ENCODE data around the gene KDM4B.
A peak's percentile ranks its signal among the peaks of the same experiment; 100 is the strongest.

The KDM4B gene

DNA sequence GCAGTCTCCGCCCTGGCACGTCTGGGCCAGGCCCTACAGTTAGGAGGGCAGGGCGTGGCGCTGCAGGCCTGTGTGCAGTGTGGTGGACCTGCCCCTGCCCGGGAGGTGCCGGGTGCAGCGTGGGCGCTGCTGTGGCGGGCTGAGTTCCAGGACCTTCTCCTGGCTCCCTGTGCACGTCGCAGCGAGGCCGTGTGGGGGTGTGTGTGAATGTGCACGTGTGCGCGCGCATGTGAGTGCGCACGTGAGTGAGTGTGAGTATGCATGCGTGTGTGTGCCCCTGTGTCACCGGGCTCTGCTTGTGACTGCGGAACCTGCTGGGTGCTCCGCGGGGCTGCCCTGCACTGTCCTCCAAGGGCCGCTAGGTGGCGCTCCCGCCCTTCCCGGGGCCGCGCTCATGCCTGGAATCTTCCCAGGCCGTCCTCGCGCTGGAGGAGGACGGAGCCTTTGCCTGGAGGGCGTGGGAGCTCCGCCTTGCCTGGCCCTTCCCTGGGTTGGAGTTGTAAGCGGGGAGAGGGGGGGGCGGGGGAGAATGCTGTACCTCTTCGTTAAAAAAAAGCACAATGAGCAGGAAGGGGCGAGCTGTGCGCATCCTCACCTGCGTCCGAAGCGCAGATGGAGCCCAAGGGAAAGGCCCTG, 79.3 kb downstream of the KDM4B start:
- H3K4me3 ChIP-seq (replicated peaks in 1 of 2; ENCODE audit: low read depth in 2 of 2, low read length in 2 of 2): no peak overlapping the region

GRCh38 chr19:5048727-5049553, 80.0 kb downstream of the KDM4B start:
- no peak overlapping the region for H3K4me3 ChIP-seq (replicated peaks in 1 of 2; ENCODE audit: low read depth in 2 of 2, low read length in 2 of 2)
- peak; percentile 55 to 76 for DNase-seq (ENCODE audit: low read depth in 2 of 2)
- TF ChIP-seq CTCF (IDR thresholded peaks at IDR 0.05; ENCODE audit: low read depth, low read length): no peak

More for the DNA sequence above, 79.3 kb downstream of the KDM4B start:
- DNase-seq (ENCODE audit: low read depth in 2 of 2): peak; percentile 74 to 87
- peak; percentile 99 for TF ChIP-seq CTCF (IDR thresholded peaks at IDR 0.05; ENCODE audit: low read depth, low read length)

DNA sequence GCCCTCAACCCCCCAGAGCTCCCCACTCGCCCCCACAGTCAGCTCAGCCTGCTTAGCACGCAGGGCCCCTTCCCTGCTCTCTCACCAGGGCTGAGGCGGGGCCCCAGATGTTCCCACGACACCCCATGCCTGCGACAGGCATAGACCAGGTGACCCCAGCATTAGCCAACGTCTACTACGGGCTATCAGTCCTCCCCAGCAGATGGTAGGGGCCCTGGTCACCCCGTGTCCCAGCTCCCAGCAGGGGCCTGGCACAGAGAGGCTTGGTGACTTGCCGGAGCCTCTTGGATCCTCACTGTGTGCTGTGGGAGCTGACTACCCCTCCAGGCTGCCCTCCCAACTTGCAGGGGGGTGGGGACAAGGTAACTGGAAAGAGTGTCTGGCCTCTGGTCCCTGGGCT, 80.6 kb downstream of the KDM4B start:
- no peak for DNase-seq (ENCODE audit: low read depth in 2 of 2)
- no peak for TF ChIP-seq CTCF (IDR thresholded peaks at IDR 0.05; ENCODE audit: low read depth, low read length)
- H3K4me3 ChIP-seq (replicated peaks in 1 of 2; ENCODE audit: low read depth in 2 of 2, low read length in 2 of 2): no peak overlapping the region

DNA sequence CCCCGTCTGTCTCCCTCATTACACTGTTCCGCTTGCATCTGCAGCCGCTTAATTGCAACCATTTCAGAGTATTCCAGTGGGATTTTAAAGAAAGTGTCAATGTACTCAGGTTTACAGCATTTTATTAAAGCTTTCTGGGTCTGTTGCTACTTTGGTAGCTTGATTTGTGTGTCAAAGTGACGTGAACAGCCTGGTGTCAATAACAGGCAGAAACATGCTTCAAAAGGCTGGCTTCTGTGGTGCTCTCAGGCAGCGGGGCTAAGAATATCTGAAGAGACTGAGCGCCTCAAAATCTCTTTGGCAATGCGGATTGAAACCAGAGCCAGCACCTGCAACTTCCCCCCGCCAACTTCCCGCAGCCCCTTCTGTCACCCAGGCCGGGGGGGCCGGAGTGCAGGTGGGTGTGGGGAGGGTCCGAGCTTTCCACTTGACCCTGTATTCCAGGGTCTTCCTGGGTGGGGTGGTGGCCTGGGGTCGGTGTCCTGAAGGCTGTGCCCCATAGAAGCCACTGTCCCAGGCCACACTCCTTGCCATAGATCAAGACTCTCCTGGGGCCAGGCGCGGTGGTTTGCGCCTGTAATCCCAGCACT, 81.2 kb downstream of the KDM4B start:
- no peak for TF ChIP-seq CTCF (IDR thresholded peaks at IDR 0.05; ENCODE audit: low read depth, low read length)

GRCh38 chr19:5050905-5051304, 82.0 kb downstream of the KDM4B start:
- no peak for TF ChIP-seq CTCF (IDR thresholded peaks at IDR 0.05; ENCODE audit: low read depth, low read length)

More for the DNA sequence above, 81.2 kb downstream of the KDM4B start:
- no peak for DNase-seq (ENCODE audit: low read depth in 2 of 2)
- H3K4me3 ChIP-seq (replicated peaks in 1 of 2; ENCODE audit: low read depth in 2 of 2, low read length in 2 of 2): no peak overlapping the region

DNA sequence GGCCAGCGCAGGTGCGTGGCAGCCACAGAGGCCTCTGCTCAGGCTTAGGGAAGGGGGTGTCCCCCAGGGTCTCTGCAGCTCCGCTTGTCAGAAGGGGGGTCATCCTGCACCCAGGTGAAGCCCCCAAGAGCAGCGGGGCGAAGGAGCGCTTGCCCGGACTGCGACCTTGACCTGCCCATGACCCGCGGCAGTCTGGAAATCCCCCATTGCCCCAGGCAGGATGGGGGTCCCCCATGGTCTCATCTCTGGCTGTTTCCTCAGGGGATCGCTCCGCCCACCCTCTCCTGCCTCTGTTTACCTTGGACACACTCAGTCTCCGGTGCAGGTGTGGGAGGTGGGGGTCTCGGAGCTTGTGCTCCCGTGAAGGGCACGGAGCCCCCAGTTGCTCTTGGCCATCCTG, 82.7 kb downstream of the KDM4B start:
- TF ChIP-seq CTCF (IDR thresholded peaks at IDR 0.05; ENCODE audit: low read depth, low read length): no peak
- H3K4me3 ChIP-seq (replicated peaks in 1 of 2; ENCODE audit: low read depth in 2 of 2, low read length in 2 of 2): no peak overlapping the region
- no peak for DNase-seq (ENCODE audit: low read depth in 2 of 2)

More at GRCh38 chr19:5050905-5051304, 82.0 kb downstream of the KDM4B start:
- DNase-seq (ENCODE audit: low read depth in 2 of 2): no peak
- no peak overlapping the region for H3K4me3 ChIP-seq (replicated peaks in 1 of 2; ENCODE audit: low read depth in 2 of 2, low read length in 2 of 2)

Measured in cardiac fibroblast (primary cell).